ENCODE measurements around the gene NCR1.

GRCh38 chr19:54905803-54906511, at the start of gene NCR1:
- TF ChIP-seq CTCF (conservative IDR thresholded peaks at IDR 0.05) = no peak
- TF ChIP-seq EZH2 (IDR thresholded peaks at IDR 0.05; ENCODE audit: low read depth) = no peak

All from PC-9 (cell line).